Esophagus muscularis mucosa (tissue), 4 donors: ENCODE measurements around the gene RTTN.

Source experiments
- CTCF ChIP-seq, 3 experiments: fragments of 200-600 bp in 2 of 3; fragments of 450-650 bp in 1 of 3; sonication (generic) in 2 of 3; IDR thresholded peaks; one replicate each; pipeline ENCODE4 v1.5.1; 2017 to 2019; ENCODE audit warnings: antibody characterized with exemption in 3 of 3, mild to moderate bottlenecking in 2 of 3, moderate library complexity in 1 of 3
- EP300 ChIP-seq: sonication (generic); formaldehyde crosslinking; IDR thresholded peaks from one replicate; pipeline ENCODE4 v1.6.1; 2017; ENCODE audit warnings: antibody characterized with exemption
- POLR2A ChIP-seq: fragments of 450-650 bp; IDR thresholded peaks from one replicate; pipeline ENCODE4 v1.6.1; 2017; ENCODE audit warnings: antibody characterized with exemption, moderate library complexity, mild to moderate bottlenecking, low read depth

DNA sequence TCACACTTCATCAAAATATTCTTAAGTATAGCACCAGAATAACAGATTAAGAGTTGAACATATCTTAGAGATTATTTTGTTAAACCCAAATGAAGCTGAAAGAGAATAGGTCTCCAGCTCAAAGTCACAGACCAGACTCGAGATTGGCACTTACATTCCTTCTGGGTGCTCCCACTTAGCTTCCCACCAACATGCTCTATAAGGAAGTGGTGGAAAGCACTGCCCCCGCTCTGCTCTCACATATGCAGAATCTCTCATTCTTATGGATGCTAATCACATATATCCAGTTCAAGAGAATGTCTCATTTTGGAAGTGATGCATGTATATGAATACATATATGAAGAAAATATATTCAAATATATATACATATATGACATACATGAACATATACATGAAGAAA is 186.4 kb downstream of the RTTN start:
- TF ChIP-seq CTCF (IDR thresholded peaks at IDR 0.05) (no peak), EP300 (no peak), POLR2A (no peak)
